Gastrocnemius medialis (tissue), 4 donors: Measurements from ENCODE around the gene RNF167.
"Not testable (repeated sequence)": the region's sequence is repeated elsewhere in the genome, so short reads cannot be mapped to it uniquely, and the experiment has no call there.

ENCODE experiments used
- POLR2A ChIP-seq, 2 donors: fragments of 450-650 bp; IDR thresholded peaks; one replicate each; pipeline ENCODE4 v1.6.1; 2017; ENCODE audit warnings: antibody characterized with exemption in 2 of 2, mild to moderate bottlenecking in 2 of 2, moderate library complexity in 2 of 2
- TF ChIP-seq, protein P1 (sequence below), 5 experiments: fragments of 450-650 bp in 3 of 5; fragments of 200-600 bp in 2 of 5; sonication (generic) in 2 of 5; IDR thresholded peaks in 4 of 5; conservative IDR thresholded peaks in 1 of 5; 1 replicate in 4 of 5; 2 replicates in 1 of 5; pipeline ENCODE4 v1.5.1; 2016 to 2019; ENCODE audit warnings: antibody characterized with exemption in 5 of 5, mild to moderate bottlenecking in 3 of 5, moderate library complexity in 3 of 5

DNA sequence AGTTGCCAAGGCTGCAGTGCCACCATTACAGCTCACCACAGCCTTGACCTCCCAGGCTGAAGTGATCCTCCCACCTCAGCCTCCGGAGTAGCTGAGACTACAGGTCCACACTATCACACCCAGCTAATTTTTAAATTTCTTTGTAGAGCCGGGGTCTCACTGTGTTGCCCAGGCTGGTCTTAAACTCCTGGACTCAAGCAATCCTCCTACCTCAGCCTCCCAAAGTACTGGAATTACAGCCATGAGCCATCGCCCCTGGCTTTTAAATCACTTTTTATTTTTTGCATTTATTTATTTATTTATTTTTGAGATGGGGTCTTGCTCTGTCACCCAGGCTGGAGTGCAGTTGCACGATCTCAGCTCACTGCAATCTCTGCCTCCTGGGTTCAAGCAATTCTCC lies 25.5 kb upstream of the RNF167 start:
- TF ChIP-seq, protein P1, sequence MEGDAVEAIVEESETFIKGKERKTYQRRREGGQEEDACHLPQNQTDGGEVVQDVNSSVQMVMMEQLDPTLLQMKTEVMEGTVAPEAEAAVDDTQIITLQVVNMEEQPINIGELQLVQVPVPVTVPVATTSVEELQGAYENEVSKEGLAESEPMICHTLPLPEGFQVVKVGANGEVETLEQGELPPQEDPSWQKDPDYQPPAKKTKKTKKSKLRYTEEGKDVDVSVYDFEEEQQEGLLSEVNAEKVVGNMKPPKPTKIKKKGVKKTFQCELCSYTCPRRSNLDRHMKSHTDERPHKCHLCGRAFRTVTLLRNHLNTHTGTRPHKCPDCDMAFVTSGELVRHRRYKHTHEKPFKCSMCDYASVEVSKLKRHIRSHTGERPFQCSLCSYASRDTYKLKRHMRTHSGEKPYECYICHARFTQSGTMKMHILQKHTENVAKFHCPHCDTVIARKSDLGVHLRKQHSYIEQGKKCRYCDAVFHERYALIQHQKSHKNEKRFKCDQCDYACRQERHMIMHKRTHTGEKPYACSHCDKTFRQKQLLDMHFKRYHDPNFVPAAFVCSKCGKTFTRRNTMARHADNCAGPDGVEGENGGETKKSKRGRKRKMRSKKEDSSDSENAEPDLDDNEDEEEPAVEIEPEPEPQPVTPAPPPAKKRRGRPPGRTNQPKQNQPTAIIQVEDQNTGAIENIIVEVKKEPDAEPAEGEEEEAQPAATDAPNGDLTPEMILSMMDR (IDR thresholded peaks at IDR 0.05 in 4 of 5, conservative IDR thresholded peaks at IDR 0.05 in 1 of 5): not testable (repeated sequence)
- TF ChIP-seq POLR2A (IDR thresholded peaks at IDR 0.05): not testable (repeated sequence)
